DOHH2 (cell line): Measurements from ENCODE around the gene PRPF31.

Experiments used
- H3F3A ChIP-seq: fragments of 200-600 bp; sonication (generic), shearing (Covaris generic); 2 replicates; pipeline ENCODE4 v1.6.0; 2016; ENCODE audit warnings: antibody characterized with exemption, mild to moderate bottlenecking; ENCODE audit not compliant: control insufficient read depth, insufficient read depth
- H3K27ac ChIP-seq: fragments of 200-600 bp; sonication (generic); 2 replicates; pipeline ENCODE4 v1.5.1; 2014; ENCODE audit warnings: low read depth, mild to moderate bottlenecking, low read length, moderate library complexity
- H3K27me3 ChIP-seq: fragments of 200-600 bp; sonication (generic); 2 replicates; pipeline ENCODE4 v1.6.1; 2014; ENCODE audit warnings: mild to moderate bottlenecking, low read length, mixed read lengths; ENCODE audit not compliant: control insufficient read depth
- H3K36me3 ChIP-seq: fragments of 200-600 bp; sonication (generic); 2 replicates; pipeline ENCODE4 v1.6.1; 2014; ENCODE audit warnings: mild to moderate bottlenecking, low read length, moderate library complexity, mixed read lengths; ENCODE audit not compliant: control insufficient read depth
- H3K4me1 ChIP-seq: fragments of 200-600 bp; sonication (generic); 2 replicates; pipeline ENCODE4 v1.6.1; 2014; ENCODE audit warnings: mild to moderate bottlenecking, low read length, mixed read lengths; ENCODE audit not compliant: control insufficient read depth
- H3K4me2 ChIP-seq: fragments of 200-600 bp; sonication (generic); 2 replicates; pipeline ENCODE4 v1.6.0; 2014; ENCODE audit warnings: mild to moderate bottlenecking, low read length, moderate library complexity
- H3K4me3 ChIP-seq: fragments of 200-600 bp; sonication (generic); 2 replicates; pipeline ENCODE4 v1.5.1; 2014; ENCODE audit warnings: mild to moderate bottlenecking, low read length, mixed read lengths
- H3K79me2 ChIP-seq: fragments of 200-600 bp; sonication (generic); 2 replicates; pipeline ENCODE4 v1.6.1; 2014; ENCODE audit warnings: mild to moderate bottlenecking, low read length, mixed read lengths; ENCODE audit not compliant: control insufficient read depth
- H3K9me2 ChIP-seq: fragments of 200-600 bp; sonication (generic); replicated peaks from 2 replicates; pipeline ENCODE4 v1.6.1; 2014; ENCODE audit warnings: mild to moderate bottlenecking, low read length, mixed read lengths; ENCODE audit not compliant: control insufficient read depth
- H3K9me3 ChIP-seq: fragments of 200-600 bp; sonication (generic); 2 replicates; pipeline ENCODE4 v1.6.1; 2014; ENCODE audit warnings: antibody characterized with exemption, low read length, mixed read lengths; ENCODE audit not compliant: control insufficient read depth, insufficient read depth
- H4K20me1 ChIP-seq: fragments of 200-600 bp; sonication (generic); 2 replicates; pipeline ENCODE4 v1.6.0; 2014; ENCODE audit warnings: low read depth, mild to moderate bottlenecking, antibody characterized with exemption, low read length, moderate library complexity; ENCODE audit not compliant: control insufficient read depth, insufficient read depth
- EZH2phosphoT487 ChIP-seq: fragments of 200-600 bp; sonication (generic); IDR thresholded peaks from 2 replicates; pipeline ENCODE4 v1.6.1; 2017; ENCODE audit warnings: borderline replicate concordance, mild to moderate bottlenecking, antibody characterized with exemption, low read length, moderate library complexity, mixed read lengths
- TF ChIP-seq, protein P1 (sequence below): fragments of 200-600 bp; sonication (generic); IDR thresholded peaks from one replicate; pipeline ENCODE4 v1.5.1; 2014; ENCODE audit warnings: antibody characterized with exemption, mild to moderate bottlenecking, low read depth, low read length; ENCODE audit not compliant: poor library complexity, severe bottlenecking

The PRPF31 gene

DNA sequence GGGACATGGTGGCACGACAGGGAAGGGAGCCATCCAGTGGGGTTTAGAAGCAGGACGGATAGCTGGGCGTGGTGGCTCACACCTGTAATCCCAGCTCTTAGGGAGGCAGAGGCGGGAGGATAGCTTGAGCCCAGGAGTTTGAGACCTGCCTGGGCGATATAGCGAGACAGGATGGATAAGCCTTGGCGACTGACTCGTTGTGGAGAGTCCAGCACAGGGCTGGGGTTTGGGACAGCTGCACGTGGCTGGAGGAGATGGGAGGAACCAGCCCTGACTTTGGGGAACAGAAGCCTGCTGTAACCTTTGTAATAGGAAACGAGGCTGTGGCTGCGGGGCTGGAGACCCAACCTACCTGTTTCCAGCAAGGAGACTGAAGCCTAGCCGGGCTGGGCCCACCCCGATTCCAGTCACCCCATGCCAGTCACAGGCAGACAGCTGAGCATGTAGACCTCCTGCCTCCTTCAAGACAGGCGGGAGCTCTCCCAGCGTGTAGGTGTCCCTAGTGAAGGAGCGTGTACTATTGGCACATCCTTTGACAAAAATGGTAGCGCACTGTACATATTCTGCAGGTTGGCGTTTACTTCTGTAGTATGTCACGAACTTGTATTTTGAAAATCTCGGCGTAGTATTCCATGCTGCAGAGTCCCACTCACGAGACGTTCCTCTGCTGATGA, 35.9 kb downstream of the PRPF31 start:
- Histone ChIP-seq H3K27me3 (no peaks in the 10 kb centered on the region), H3K27ac (no peak overlapping the region), H3K4me3 (no peak overlapping the region), H3K9me3 (no peaks in the 10 kb centered on the region), H3K36me3 (peaks cover 95% of the 10 kb centered on the region), H3F3A (no peaks in the 10 kb centered on the region; the same call in 1 of the 2 replicates), H3K79me2 (no peaks in the 10 kb centered on the region), H4K20me1 (no peaks in the 10 kb centered on the region; the same call in 1 of the 2 replicates), H3K9me2 (no peaks in the 10 kb centered on the region), H3K4me1 (no peaks in the 10 kb centered on the region), H3K4me2 (no peak overlapping the region)
- no peak for TF ChIP-seq EZH2phosphoT487
- TF ChIP-seq, protein P1, sequence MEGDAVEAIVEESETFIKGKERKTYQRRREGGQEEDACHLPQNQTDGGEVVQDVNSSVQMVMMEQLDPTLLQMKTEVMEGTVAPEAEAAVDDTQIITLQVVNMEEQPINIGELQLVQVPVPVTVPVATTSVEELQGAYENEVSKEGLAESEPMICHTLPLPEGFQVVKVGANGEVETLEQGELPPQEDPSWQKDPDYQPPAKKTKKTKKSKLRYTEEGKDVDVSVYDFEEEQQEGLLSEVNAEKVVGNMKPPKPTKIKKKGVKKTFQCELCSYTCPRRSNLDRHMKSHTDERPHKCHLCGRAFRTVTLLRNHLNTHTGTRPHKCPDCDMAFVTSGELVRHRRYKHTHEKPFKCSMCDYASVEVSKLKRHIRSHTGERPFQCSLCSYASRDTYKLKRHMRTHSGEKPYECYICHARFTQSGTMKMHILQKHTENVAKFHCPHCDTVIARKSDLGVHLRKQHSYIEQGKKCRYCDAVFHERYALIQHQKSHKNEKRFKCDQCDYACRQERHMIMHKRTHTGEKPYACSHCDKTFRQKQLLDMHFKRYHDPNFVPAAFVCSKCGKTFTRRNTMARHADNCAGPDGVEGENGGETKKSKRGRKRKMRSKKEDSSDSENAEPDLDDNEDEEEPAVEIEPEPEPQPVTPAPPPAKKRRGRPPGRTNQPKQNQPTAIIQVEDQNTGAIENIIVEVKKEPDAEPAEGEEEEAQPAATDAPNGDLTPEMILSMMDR, result no peak

DNA sequence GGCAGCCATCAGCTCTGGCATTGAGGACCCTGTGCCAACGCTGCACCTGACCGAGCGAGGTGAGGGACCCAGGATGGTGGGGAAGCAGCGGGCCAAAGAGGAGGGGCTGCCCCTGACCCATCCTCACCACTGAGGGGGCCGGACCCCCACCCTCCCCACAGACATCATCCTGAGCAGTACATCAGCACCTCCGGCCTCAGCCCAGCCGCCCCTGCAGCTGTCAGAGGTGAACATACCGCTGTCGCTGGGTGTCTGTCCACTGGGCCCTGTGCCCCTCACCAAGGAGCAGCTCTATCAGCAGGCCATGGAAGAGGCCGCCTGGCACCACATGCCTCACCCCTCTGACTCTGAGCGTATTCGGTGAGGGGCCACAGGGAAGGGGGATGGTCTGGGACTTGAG, 36.7 kb downstream of the PRPF31 start:
- Histone ChIP-seq H3K27ac (no peak overlapping the region), H3K4me1 (no peaks in the 10 kb centered on the region), H3K27me3 (no peaks in the 10 kb centered on the region), H4K20me1 (no peaks in the 10 kb centered on the region; the same call in 1 of the 2 replicates), H3K36me3 (peaks cover 94% of the 10 kb centered on the region), H3F3A (no peaks in the 10 kb centered on the region; the same call in 1 of the 2 replicates), H3K79me2 (no peaks in the 10 kb centered on the region), H3K9me3 (no peaks in the 10 kb centered on the region), H3K4me2 (no peak overlapping the region), H3K4me3 (no peak overlapping the region), H3K9me2 (no peaks in the 10 kb centered on the region)
- TF ChIP-seq EZH2phosphoT487, result no peak
- TF ChIP-seq, protein P1, result no peak

DNA sequence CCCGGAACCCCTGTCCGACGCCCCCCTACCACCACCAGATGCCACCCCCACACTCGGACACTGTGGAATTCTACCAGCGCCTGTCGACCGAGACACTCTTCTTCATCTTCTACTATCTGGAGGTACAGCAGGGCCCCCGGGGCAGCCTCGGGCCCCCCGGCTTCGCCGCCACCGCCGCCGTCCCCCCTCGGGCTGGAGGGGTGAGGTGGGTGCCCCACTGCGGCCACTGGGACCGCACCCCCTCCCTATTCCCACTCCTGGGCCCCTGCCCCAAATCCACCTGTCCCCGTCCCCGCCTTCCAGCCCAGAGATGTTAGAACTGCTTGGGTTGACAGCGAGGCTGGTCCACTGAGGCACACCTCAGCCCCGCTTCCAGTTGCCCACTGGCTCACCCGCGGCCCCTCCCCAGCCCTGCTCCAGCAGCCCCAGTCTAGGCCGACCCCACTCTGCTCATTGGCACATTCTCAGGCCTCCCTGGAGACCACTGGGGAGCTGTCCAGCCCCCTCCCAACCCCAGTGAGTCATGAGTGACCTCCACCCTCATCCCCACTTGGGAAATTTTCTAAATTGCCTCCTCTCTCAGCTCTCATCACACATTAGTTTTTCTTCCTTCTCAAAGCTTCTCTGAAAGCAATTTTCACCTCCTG, 37.4 kb downstream of the PRPF31 start:
- no peaks in the 10 kb centered on the region for H4K20me1 ChIP-seq
- H3K79me2 ChIP-seq, result peaks cover under 1% of the 10 kb centered on the region; the same call in 1 of the 2 replicates
- H3F3A ChIP-seq, result no peaks in the 10 kb centered on the region; the same call in none of the 2 replicates
- H3K4me2 ChIP-seq, result no peak overlapping the region
- peaks cover under 1% of the 10 kb centered on the region for H3K4me1 ChIP-seq
- no peak for TF ChIP-seq EZH2phosphoT487
- TF ChIP-seq, protein P1, result no peak
- no peaks in the 10 kb centered on the region for H3K9me3 ChIP-seq
- H3K27me3 ChIP-seq, result no peaks in the 10 kb centered on the region
- H3K4me3 ChIP-seq, result no peak overlapping the region
- H3K36me3 ChIP-seq, result peaks cover 89% of the 10 kb centered on the region
- H3K27ac ChIP-seq, result no peak overlapping the region
- no peaks in the 10 kb centered on the region for H3K9me2 ChIP-seq
